Ectodermal cell (in vitro differentiated cells): ENCODE results near the gene LRMDA.

Experiments used
- H3K27ac ChIP-seq: 2 replicates; pipeline ENCODE4 v1.7.0; 2013; ENCODE audit warnings: mild to moderate bottlenecking, low read depth, low read length; ENCODE audit not compliant: insufficient read depth, poor library complexity, severe bottlenecking
- H3K27me3 ChIP-seq: 2 replicates; pipeline ENCODE4 v1.7.0; 2013; ENCODE audit warnings: mild to moderate bottlenecking, low read length; ENCODE audit not compliant: insufficient read depth, control insufficient read depth, poor library complexity, severe bottlenecking
- H3K36me3 ChIP-seq: one replicate; pipeline ENCODE4 v1.7.0; 2013; ENCODE audit warnings: low read length; ENCODE audit not compliant: control insufficient read depth, insufficient read depth
- H3K4me1 ChIP-seq: one replicate; pipeline ENCODE4 v1.7.0; 2013; ENCODE audit warnings: low read length; ENCODE audit not compliant: control insufficient read depth, insufficient read depth
- H3K4me3 ChIP-seq: 2 replicates; pipeline ENCODE4 v1.7.0; 2013; ENCODE audit warnings: low read depth, low read length, control low read depth; ENCODE audit not compliant: insufficient read depth
- H3K9me3 ChIP-seq: 2 replicates; pipeline ENCODE4 v1.7.0; 2013; ENCODE audit warnings: mild to moderate bottlenecking, low read length, moderate library complexity; ENCODE audit not compliant: control insufficient read depth
- WGBS, 2 experiments: methylation state at CpG; one replicate each; pipeline ENCODE4 v1.1.7; 2013; ENCODE audit warnings: missing lambda C conversion rate in 2 of 2; 5-methylcytosine and 5-hydroxymethylcytosine counted together

LRMDA gene

GRCh38 chr10:76122056-76122455 lies 690.6 kb downstream of the LRMDA start:
- H3K27me3 ChIP-seq = no peaks in the 10 kb centered on the region
- no peaks in the 10 kb centered on the region for H3K9me3 ChIP-seq
- no peaks in the 10 kb centered on the region for H3K36me3 ChIP-seq
- 92 to 95% methylated on average over 4 of the region's 4 CpGs for WGBS, 2 experiments
- no peaks in the 10 kb centered on the region for H3K4me1 ChIP-seq
- H3K27ac ChIP-seq = no peak overlapping the region
- H3K4me3 ChIP-seq = no peak overlapping the region

GRCh38 chr10:76124280-76124679 lies 692.9 kb downstream of the LRMDA start:
- H3K27ac ChIP-seq = no peak overlapping the region
- 84 to 88% methylated on average over 1 of the region's 1 CpG for WGBS, 2 experiments

GRCh38 chr10:76125900-76126299 lies 694.5 kb downstream of the LRMDA start:
- Histone ChIP-seq H3K4me1 (peaks cover 3% of the 10 kb centered on the region), H3K27ac (no peak overlapping the region), H3K36me3 (no peaks in the 10 kb centered on the region), H3K4me3 (no peak overlapping the region), H3K9me3 (no peaks in the 10 kb centered on the region), H3K27me3 (no peaks in the 10 kb centered on the region)
- 84 to 95% methylated on average over 2 of the region's 2 CpGs for WGBS, 2 experiments

More at GRCh38 chr10:76124280-76124679, 692.9 kb downstream of the LRMDA start:
- Histone ChIP-seq H3K4me1 (no peaks in the 10 kb centered on the region), H3K27me3 (no peaks in the 10 kb centered on the region), H3K36me3 (no peaks in the 10 kb centered on the region), H3K4me3 (no peak overlapping the region), H3K9me3 (no peaks in the 10 kb centered on the region)

- Histone ChIP-seq H3K36me3 (no peaks in the 10 kb centered on the region), H3K9me3 (no peaks in the 10 kb centered on the region), H3K27ac (no peak overlapping the region), H3K4me3 (no peak overlapping the region), H3K4me1 (peaks cover 7% of the 10 kb centered on the region), H3K27me3 (no peaks in the 10 kb centered on the region)
- 97 to 98% methylated on average over 5 of the region's 5 CpGs for WGBS, 2 experiments
Observed at GRCh38 chr10:76126607-76127527, 695.4 kb downstream of the LRMDA start.

GRCh38 chr10:76127984-76128589 lies 696.7 kb downstream of the LRMDA start:
- Histone ChIP-seq H3K9me3 (no peaks in the 10 kb centered on the region), H3K27ac (no peak overlapping the region), H3K4me1 (peaks cover 7% of the 10 kb centered on the region), H3K4me3 (no peak overlapping the region), H3K36me3 (no peaks in the 10 kb centered on the region), H3K27me3 (no peaks in the 10 kb centered on the region)
- 82 to 83% methylated on average over 6 of the region's 6 CpGs for WGBS, 2 experiments

GRCh38 chr10:76129213-76129612 lies 697.8 kb downstream of the LRMDA start:
- H3K27ac ChIP-seq = no peak overlapping the region
- H3K4me1 ChIP-seq = peaks cover 19% of the 10 kb centered on the region
- H3K36me3 ChIP-seq = no peaks in the 10 kb centered on the region
- whole genome bisulfite sequencing, 2 experiments = 91 to 95% methylated on average over 2 of the region's 2 CpGs
- H3K4me3 ChIP-seq = no peak overlapping the region
- no peaks in the 10 kb centered on the region for H3K9me3 ChIP-seq
- H3K27me3 ChIP-seq = no peaks in the 10 kb centered on the region

GRCh38 chr10:76130892-76131291 lies 699.5 kb downstream of the LRMDA start:
- 81 to 89% methylated on average over 7 of the region's 7 CpGs for WGBS, 2 experiments
- no peaks in the 10 kb centered on the region for H3K27me3 ChIP-seq
- no peak overlapping the region for H3K4me3 ChIP-seq
- no peaks in the 10 kb centered on the region for H3K36me3 ChIP-seq
- peaks cover 21% of the 10 kb centered on the region for H3K4me1 ChIP-seq
- no peaks in the 10 kb centered on the region for H3K9me3 ChIP-seq
- no peak overlapping the region for H3K27ac ChIP-seq

- H3K27ac ChIP-seq = peak overlapping the region; percentile 51
Observed at GRCh38 chr10:76133597-76134255, 702.3 kb downstream of the LRMDA start.

GRCh38 chr10:76136961-76137360 lies 705.5 kb downstream of the LRMDA start:
- Histone ChIP-seq H3K27ac (no peak overlapping the region), H3K9me3 (no peaks in the 10 kb centered on the region)
- WGBS, 2 experiments = 95 to 96% methylated on average over 3 to 4 of the region's 4 CpGs

More at GRCh38 chr10:76133597-76134255, 702.3 kb downstream of the LRMDA start:
- no peaks in the 10 kb centered on the region for H3K27me3 ChIP-seq
- no peaks in the 10 kb centered on the region for H3K36me3 ChIP-seq
- no peaks in the 10 kb centered on the region for H3K9me3 ChIP-seq
- WGBS, 2 experiments = 79 to 83% methylated on average over 11 of the region's 11 CpGs
- no peak overlapping the region for H3K4me3 ChIP-seq
- H3K4me1 ChIP-seq = peaks cover 21% of the 10 kb centered on the region

GRCh38 chr10:76138286-76138685 lies 706.9 kb downstream of the LRMDA start:
- Histone ChIP-seq H3K4me3 (no peak overlapping the region), H3K27me3 (no peaks in the 10 kb centered on the region), H3K36me3 (no peaks in the 10 kb centered on the region), H3K9me3 (no peaks in the 10 kb centered on the region), H3K27ac (no peak overlapping the region), H3K4me1 (peaks cover 12% of the 10 kb centered on the region)
- WGBS, 2 experiments = 88 to 96% methylated on average over 1 to 2 of the region's 2 CpGs

More at GRCh38 chr10:76136961-76137360, 705.5 kb downstream of the LRMDA start:
- Histone ChIP-seq H3K27me3 (no peaks in the 10 kb centered on the region), H3K4me1 (peaks cover 14% of the 10 kb centered on the region), H3K4me3 (no peak overlapping the region), H3K36me3 (no peaks in the 10 kb centered on the region)
